KMS-11 (cell line): ENCODE results near the gene ELMOD3.

ENCODE experiments used
- H2AFZ ChIP-seq: fragments of 200-600 bp; sonication (generic); 2 replicates; pipeline ENCODE4 v1.6.1; 2016; ENCODE audit warnings: antibody characterized with exemption, mixed run types, low read depth
- H3K27ac ChIP-seq: fragments of 200-600 bp; sonication (generic); 2 replicates; pipeline ENCODE4 v1.6.1; 2016; ENCODE audit warnings: mild to moderate bottlenecking, mixed run types
- H3K27me3 ChIP-seq: fragments of 200-600 bp; sonication (generic); 2 replicates; pipeline ENCODE4 v1.6.1; 2017; ENCODE audit warnings: mild to moderate bottlenecking, low read depth, mixed run types, moderate library complexity; ENCODE audit not compliant: insufficient read depth
- H3K36me3 ChIP-seq: fragments of 200-600 bp; sonication (generic); 2 replicates; pipeline ENCODE4 v1.6.1; 2017; ENCODE audit warnings: mild to moderate bottlenecking, mixed run types; ENCODE audit not compliant: insufficient read depth
- H3K4me1 ChIP-seq: fragments of 200-600 bp; sonication (generic); 2 replicates; pipeline ENCODE4 v1.6.1; 2016; ENCODE audit warnings: mild to moderate bottlenecking, low read depth, mixed run types; ENCODE audit not compliant: poor library complexity, severe bottlenecking
- H3K4me2 ChIP-seq: fragments of 200-600 bp; sonication (generic); 2 replicates; pipeline ENCODE4 v1.7.0; 2016; ENCODE audit warnings: mild to moderate bottlenecking, mixed run types
- H3K4me3 ChIP-seq: fragments of 200-600 bp; sonication (generic); IDR thresholded peaks from 2 replicates; pipeline ENCODE4 v1.6.1; 2017; ENCODE audit warnings: low read depth, low read length, mixed read lengths; ENCODE audit not compliant: insufficient read depth
- H3K79me2 ChIP-seq: fragments of 200-600 bp; sonication (generic); 2 replicates; pipeline ENCODE4 v1.6.1; 2016; ENCODE audit warnings: low read depth, mixed run types; ENCODE audit not compliant: insufficient read depth
- H3K9ac ChIP-seq: fragments of 200-600 bp; sonication (generic); 2 replicates; pipeline ENCODE4 v1.6.1; 2016; ENCODE audit warnings: mild to moderate bottlenecking, mixed run types
- H4K20me1 ChIP-seq: fragments of 200-600 bp; sonication (generic); 2 replicates; pipeline ENCODE4 v1.6.1; 2016; ENCODE audit warnings: mild to moderate bottlenecking, mixed run types; ENCODE audit not compliant: insufficient read depth
- CTCF ChIP-seq: fragments of 200-600 bp; sonication (generic); conservative IDR thresholded peaks from 2 replicates; pipeline ENCODE4 v1.6.1; 2017; ENCODE audit warnings: low read depth, mild to moderate bottlenecking, antibody characterized with exemption, low read length, moderate library complexity, mixed read lengths

Gene ELMOD3

GRCh38 chr2:85428343-85428881 is 73.8 kb downstream of the ELMOD3 start:
- Histone ChIP-seq H3K27ac (no peak overlapping the region), H2AFZ (no peak overlapping the region), H3K9ac (no peak overlapping the region)

GRCh38 chr2:85429213-85429923 is 74.8 kb downstream of the ELMOD3 start:
- no peaks in the 10 kb centered on the region for H4K20me1 ChIP-seq
- H3K27me3 ChIP-seq = no peaks in the 10 kb centered on the region
- no peak overlapping the region for H3K9ac ChIP-seq
- no peak overlapping the region; the same call in 1 of the 2 replicates for H2AFZ ChIP-seq
- no peaks in the 10 kb centered on the region for H3K79me2 ChIP-seq
- H3K4me2 ChIP-seq = no peak overlapping the region
- H3K36me3 ChIP-seq = no peaks in the 10 kb centered on the region
- TF ChIP-seq CTCF = no peak
- no peak overlapping the region for H3K4me3 ChIP-seq
- H3K4me1 ChIP-seq = no peaks in the 10 kb centered on the region
- H3K27ac ChIP-seq = no peak overlapping the region

More at GRCh38 chr2:85428343-85428881, 73.8 kb downstream of the ELMOD3 start:
- Histone ChIP-seq H4K20me1 (no peaks in the 10 kb centered on the region), H3K4me2 (no peak overlapping the region), H3K36me3 (no peaks in the 10 kb centered on the region), H3K4me3 (no peak overlapping the region), H3K79me2 (no peaks in the 10 kb centered on the region), H3K27me3 (no peaks in the 10 kb centered on the region), H3K4me1 (peaks cover 8% of the 10 kb centered on the region)
- no peak for TF ChIP-seq CTCF

GRCh38 chr2:85429924-85430289 is 75.3 kb downstream of the ELMOD3 start:
- Histone ChIP-seq H3K27me3 (no peaks in the 10 kb centered on the region), H3K79me2 (no peaks in the 10 kb centered on the region), H3K4me3 (no peak overlapping the region), H4K20me1 (no peaks in the 10 kb centered on the region), H3K36me3 (no peaks in the 10 kb centered on the region), H2AFZ (no peak overlapping the region), H3K27ac (no peak overlapping the region), H3K9ac (no peak overlapping the region), H3K4me1 (no peaks in the 10 kb centered on the region), H3K4me2 (no peak overlapping the region)
- TF ChIP-seq CTCF = no peak

GRCh38 chr2:85430752-85431569 is 76.4 kb downstream of the ELMOD3 start:
- Histone ChIP-seq H3K27ac (no peak overlapping the region), H2AFZ (no peak overlapping the region), H3K4me1 (no peaks in the 10 kb centered on the region), H3K9ac (no peak overlapping the region), H4K20me1 (no peaks in the 10 kb centered on the region), H3K4me2 (no peak overlapping the region), H3K36me3 (no peaks in the 10 kb centered on the region), H3K4me3 (no peak overlapping the region), H3K79me2 (no peaks in the 10 kb centered on the region), H3K27me3 (no peaks in the 10 kb centered on the region)
- no peak for TF ChIP-seq CTCF
